ENCODE data around the gene KLHL11. TPM values are rescaled to one million over a fixed set of nuclear protein-coding genes. Genes with fewer than 3 reads are reported as not detected.

Gene KLHL11
- total and polyA plus RNA-seq, 9 of the 15 experiments (the other 6 are each of a cell fraction or from before 2014, with no cell fraction given), result 0.20 to 17.0 (median 10.3) TPM

- DNase-seq (ENCODE audit: extremely low read depth in 1 of 4, low spot score in 3 of 4) (no peak), FAIRE-seq (no peak), ATAC-seq (no peak)
- Histone ChIP-seq H3K9me3 (replicated peaks; ENCODE audit: control insufficient read depth, insufficient read depth, low read depth, low read length) (no peaks in the 10 kb centered on the region), H2AFZ (ENCODE audit: low read depth, low read length) (no peak overlapping the region), H3K79me2 (ENCODE audit: control insufficient read depth, insufficient read depth, low read length) (no peaks in the 10 kb centered on the region), H3K36me3 (ENCODE audit: control insufficient read depth, insufficient read depth, low read length) (no peaks in the 10 kb centered on the region), H3K27me3 (ENCODE audit: control insufficient read depth in 2 of 2, insufficient read depth in 2 of 2, low read length in 2 of 2) (no peaks in the 10 kb centered on the region), H3K9ac (ENCODE audit: insufficient read depth in 1 of 2, low read depth in 2 of 2, low read length in 2 of 2) (peak overlapping the region in 1 of 2 experiments; percentile 35; a peak in 1 of 4 replicates), H3K9me1 (ENCODE audit: control insufficient read depth, insufficient read depth, low read length) (no peaks in the 10 kb centered on the region), H3K4me2 (ENCODE audit: insufficient read depth, low read length) (no peak overlapping the region), H3K27ac (ENCODE audit: extremely low read depth, low read depth, low read length) (no peak overlapping the region), H3K4me3 (no peak overlapping the region), H3K4me1 (replicated peaks in 1 of 2; ENCODE audit: control insufficient read depth in 2 of 2, insufficient read depth in 2 of 2, low read length in 2 of 2) (peaks cover 4 to 47% of the 10 kb centered on the region in 2 experiments; a peak in 4 of 5 replicates), H4K20me1 (replicated peaks; ENCODE audit: control insufficient read depth, insufficient read depth, low read length) (no peaks in the 10 kb centered on the region)
- TF ChIP-seq RBFOX2 (IDR thresholded peaks at IDR 0.05; ENCODE audit: low read depth, low read length) (no peak), TCF7L2 (IDR thresholded peaks at IDR 0.05; ENCODE audit: low read depth, low read length) (no peak), E2F3 (CRISPR knock-in tag; IDR thresholded peaks at IDR 0.05) (no peak), SMARCA4 (IDR thresholded peaks at IDR 0.05) (no peak), ARNT (IDR thresholded peaks at IDR 0.05) (no peak), CAMTA2 (CRISPR knock-in tag; conservative IDR thresholded peaks at IDR 0.05) (no peak), FOXP4 (CRISPR knock-in tag; IDR thresholded peaks at IDR 0.05; ENCODE audit: borderline replicate concordance) (no peak), LEF1 (IDR thresholded peaks at IDR 0.05) (no peak), E2F8 (IDR thresholded peaks at IDR 0.05; ENCODE audit: low read depth, partially characterized antibody) (no peak), ESRRB (CRISPR knock-in tag; IDR thresholded peaks at IDR 0.05; ENCODE audit: borderline replicate concordance) (no peak), ATF7 (IDR thresholded peaks at IDR 0.05) (no peak), XRCC5 (IDR thresholded peaks at IDR 0.05; ENCODE audit: low read depth, low read length) (no peak), HMG20B (CRISPR knock-in tag; IDR thresholded peaks at IDR 0.05) (no peak), ATF3 (IDR thresholded peaks at IDR 0.05) (no peak), ATF3 (CRISPR knock-in tag; conservative IDR thresholded peaks at IDR 0.05) (no peak)
- ChIA-PET CTCF (ENCODE audit: low intra/inter-chr PET ratio) (no interaction called here), POLR2A (interaction anchor here (0.6 kb wide), 2 partner anchors 126 to 201 kb away, joined by 3 read pairs; partner anchors contain the start of gene DNAJC7)
- BruUV-seq (replicated peaks), result no TSS peak
- WGBS (ENCODE audit: insufficient coverage, low coverage, missing lambda C conversion rate), result 66% methylated on average over 14 of the region's 23 CpGs
- in situ Hi-C loops (cut with MboI) (no loop called here), intact Hi-C loops (cut with micrococcal nuclease) (no loop called here)
These were observed 48.4 kb downstream of the KLHL11 start for GRCh38 chr17:41816637-41817320.

All from K562 (cell line).